Natural killer cell (primary cell): ENCODE measurements around the gene EIPR1. TPM values are rescaled to one million over a fixed set of nuclear protein-coding genes. Genes with fewer than 3 reads are reported as not detected.

Source experiments
- ATAC-seq, 3 donors: fragments of 150-1000 bp in 2 of 3; fragments of 200-7000 bp in 1 of 3; cut with Tn5 transposase; 1 replicate in 1 of 3; 2 replicates in 2 of 3; pipeline ENCODE4 v1.10.0; 2021; ENCODE audit warnings: mild to moderate bottlenecking in 2 of 3, moderate library complexity in 2 of 3
- DNase-seq, 2 donors: peaks; one replicate each; pipeline versions ENCODE4 v3.0.0 to v3.0.0-alpha.2; 2013 to 2021; ENCODE audit warnings: mixed read lengths in 1 of 2
- H3K27ac ChIP-seq: one replicate; pipeline ENCODE4 v1.5.1; 2013; ENCODE audit warnings: mild to moderate bottlenecking, low read length
- H3K27me3 ChIP-seq: one replicate; pipeline ENCODE4 v1.6.1; 2013; ENCODE audit warnings: low read length; ENCODE audit not compliant: control insufficient read depth, insufficient read depth
- H3K36me3 ChIP-seq: one replicate; pipeline ENCODE4 v1.6.1; 2013; ENCODE audit warnings: low read length; ENCODE audit not compliant: control insufficient read depth, insufficient read depth
- H3K4me1 ChIP-seq: one replicate; pipeline ENCODE4 v1.6.1; 2013; ENCODE audit warnings: low read length; ENCODE audit not compliant: control insufficient read depth, insufficient read depth
- H3K4me3 ChIP-seq: one replicate; pipeline ENCODE4 v1.5.1; 2013; ENCODE audit warnings: low read length
- H3K9me3 ChIP-seq: one replicate; pipeline ENCODE4 v1.6.1; 2013; ENCODE audit warnings: low read length; ENCODE audit not compliant: control insufficient read depth, insufficient read depth
- H3K27ac Mint-ChIP-seq, 2 donors: one replicate each; pipeline ENCODE4 v1.8.0; 2022; ENCODE audit warnings: mild to moderate bottlenecking in 2 of 2, mixed read lengths in 2 of 2, moderate library complexity in 1 of 2
- H3K27me3 Mint-ChIP-seq, 2 donors: one replicate each; pipeline ENCODE4 v1.8.0; 2022; ENCODE audit warnings: low read depth in 2 of 2, mixed read lengths in 2 of 2
- H3K36me3 Mint-ChIP-seq: one replicate; pipeline ENCODE4 v1.8.0; 2022; ENCODE audit warnings: mixed read lengths
- H3K4me1 Mint-ChIP-seq, 2 donors: one replicate each; pipeline ENCODE4 v1.8.0; 2022; ENCODE audit warnings: mixed read lengths in 2 of 2
- H3K4me3 Mint-ChIP-seq: one replicate; pipeline ENCODE4 v1.8.0; 2022; ENCODE audit warnings: mild to moderate bottlenecking, moderate library complexity, mixed read lengths
- H3K9me3 Mint-ChIP-seq, 2 donors: one replicate each; pipeline ENCODE4 v1.8.0; 2022; ENCODE audit warnings: mixed read lengths in 2 of 2
- CTCF ChIP-seq: fragments of 200-600 bp; IDR thresholded peaks from one replicate; pipeline ENCODE4 v1.8.0; 2022; ENCODE audit warnings: antibody characterized with exemption
- WGBS: methylation state at CpG from one replicate; pipeline ENCODE4 v1.1.7; 2013; ENCODE audit warnings: missing lambda C conversion rate; ENCODE audit not compliant: insufficient coverage; 5-methylcytosine and 5-hydroxymethylcytosine counted together
- intact Hi-C: fragments of 100-400 bp; cut with micrococcal nuclease; formaldehyde crosslinking; loops from one replicate; pipeline ENCODE4 v1.14.2; 2022
- total RNA-seq, 4 donors: library from RNA; stranded (reverse); fragments of 120-200 nt in 1 of 4; gene quantifications; one replicate each; pipeline versions ENCODE4 v1.2.3 to v1.2.4, GENCODE V29; 2013 to 2022

The EIPR1 gene
- total RNA-seq, 3 donors from 2014 or later (not counting 1 experiment from before 2014, with no cell fraction given): 26.8 to 28.8 (median 27.9) TPM

GRCh38 chr2:3303583-3304406, 73.8 kb downstream of the EIPR1 start:
- Histone ChIP-seq H3K27ac (no peak overlapping the region), H3K4me1 (peaks cover 12% of the 10 kb centered on the region), H3K4me3 (no peak overlapping the region), H3K36me3 (no peaks in the 10 kb centered on the region), H3K27me3 (no peaks in the 10 kb centered on the region), H3K9me3 (no peaks in the 10 kb centered on the region)
- TF ChIP-seq CTCF: peak; percentile 86
- peak; percentile 63 to 85 for DNase-seq
- Mint-ChIP-seq H3K27me3 (no peaks in the 10 kb centered on the region), H3K9me3 (no peaks in the 10 kb centered on the region), H3K4me1 (peaks cover 30% of the 10 kb centered on the region in 2 donors), H3K27ac (peak overlapping the region; percentile 42 to 46), H3K36me3 (no peaks in the 10 kb centered on the region), H3K4me3 (peak overlapping the region; percentile 57)
- ATAC-seq: peak; percentile 85 to 99 (median 96)
- intact Hi-C loops: loop anchor here (2.0 kb wide), 1 partner anchor 1183 kb away; no protein-coding TSS in a partner anchor
- 42% methylated on average over 32 of the region's 34 CpGs for WGBS

GRCh38 chr2:3302751-3303582, 74.7 kb downstream of the EIPR1 start:
- no peak overlapping the region for H3K4me3 ChIP-seq
- H3K27ac ChIP-seq: no peak overlapping the region
- no peaks in the 10 kb centered on the region for H3K27me3 ChIP-seq
- Mint-ChIP-seq H3K36me3 (no peaks in the 10 kb centered on the region), H3K27me3 (no peaks in the 10 kb centered on the region), H3K4me1 (peaks cover 25 to 37% of the 10 kb centered on the region in 2 donors), H3K4me3 (peak overlapping the region; percentile 57), H3K27ac (peak overlapping the region; percentile 46 to 61), H3K9me3 (no peaks in the 10 kb centered on the region)
- intact Hi-C loops: loop anchor here (2.0 kb wide), 1 partner anchor 1182 kb away; no protein-coding TSS in a partner anchor
- DNase-seq (no peak), ATAC-seq (peak in 2 of 3 donors; percentile 40 to 47)
- peaks cover 12% of the 10 kb centered on the region for H3K4me1 ChIP-seq
- TF ChIP-seq CTCF: no peak
- H3K9me3 ChIP-seq: no peaks in the 10 kb centered on the region
- 80% methylated on average over 25 of the region's 25 CpGs for WGBS
- no peaks in the 10 kb centered on the region for H3K36me3 ChIP-seq

GRCh38 chr2:3302421-3302750, 75.2 kb downstream of the EIPR1 start:
- Mint-ChIP-seq H3K4me1 (peaks cover 22 to 38% of the 10 kb centered on the region in 2 donors), H3K27me3 (no peaks in the 10 kb centered on the region), H3K27ac (peak overlapping the region in 1 of 2 donors; percentile 61), H3K4me3 (no peak overlapping the region), H3K36me3 (no peaks in the 10 kb centered on the region), H3K9me3 (no peaks in the 10 kb centered on the region)
- ATAC-seq (no peak), DNase-seq (no peak)
- Histone ChIP-seq H3K27ac (no peak overlapping the region), H3K4me1 (peaks cover 12% of the 10 kb centered on the region), H3K4me3 (no peak overlapping the region), H3K36me3 (no peaks in the 10 kb centered on the region), H3K9me3 (no peaks in the 10 kb centered on the region), H3K27me3 (no peaks in the 10 kb centered on the region)
- intact Hi-C loops: loop anchor here (2.0 kb wide), 1 partner anchor 1182 kb away; no protein-coding TSS in a partner anchor
- no peak for TF ChIP-seq CTCF
- 98% methylated on average over 10 of the region's 10 CpGs for WGBS
